Subcutaneous abdominal adipose tissue (tissue), 5 donors: ENCODE data around the gene TAPT1.

Experiments used
- H3K27ac ChIP-seq: one replicate; pipeline ENCODE4 v1.7.0; 2013; ENCODE audit warnings: low read depth, mild to moderate bottlenecking, inconsistent platforms, low read length, moderate library complexity
- H3K27me3 ChIP-seq, 5 donors: one replicate each; pipeline ENCODE4 v1.7.0; 2013; ENCODE audit warnings: low read length in 5 of 5, inconsistent platforms in 1 of 5; ENCODE audit not compliant: control insufficient read depth in 5 of 5, insufficient read depth in 4 of 5
- H3K36me3 ChIP-seq, 5 donors: one replicate each; pipeline ENCODE4 v1.7.0; 2013; ENCODE audit warnings: low read length in 5 of 5; ENCODE audit not compliant: control insufficient read depth in 5 of 5, insufficient read depth in 5 of 5
- H3K4me1 ChIP-seq, 5 donors: one replicate each; pipeline ENCODE4 v1.7.0; 2013; ENCODE audit warnings: low read length in 5 of 5, mild to moderate bottlenecking in 3 of 5, moderate library complexity in 1 of 5; ENCODE audit not compliant: control insufficient read depth in 5 of 5, insufficient read depth in 5 of 5
- H3K4me3 ChIP-seq, 5 donors: one replicate each; pipeline ENCODE4 v1.7.0; 2013; ENCODE audit warnings: low read length in 5 of 5, low read depth in 1 of 5
- H3K9ac ChIP-seq, 5 donors: one replicate each; pipeline ENCODE4 v1.7.0; 2013; ENCODE audit warnings: low read length in 5 of 5, mild to moderate bottlenecking in 4 of 5, moderate library complexity in 3 of 5
- H3K9me3 ChIP-seq, 5 donors: one replicate each; pipeline ENCODE4 v1.7.0; 2013; ENCODE audit warnings: low read length in 5 of 5; ENCODE audit not compliant: control insufficient read depth in 5 of 5
- donor health status: healthy.
- donor health status: healthy.
- donor health status: healthy.
- donor health status: healthy.
- donor health status: healthy.

The TAPT1 gene

DNA sequence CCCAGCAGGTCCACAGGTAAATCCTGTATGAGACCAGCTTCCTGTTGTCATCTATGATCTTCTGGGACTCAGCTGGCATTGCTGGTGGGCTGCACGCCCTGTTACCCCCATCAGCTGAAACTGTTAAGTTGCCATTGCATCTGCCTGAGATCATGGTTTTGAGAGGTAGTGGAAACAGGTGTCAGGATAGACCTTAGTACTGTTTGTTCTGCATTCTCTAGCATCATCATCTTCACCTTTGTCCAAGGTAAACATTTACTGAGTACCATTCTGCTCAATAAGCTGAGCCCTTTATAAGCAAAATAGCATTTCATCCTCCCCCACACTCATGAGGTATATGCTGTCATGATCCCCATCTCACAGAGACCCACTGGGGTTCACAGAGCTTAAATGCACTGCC is 99.6 kb downstream of the TAPT1 start:
- Histone ChIP-seq H3K9ac (no peak overlapping the region), H3K36me3 (no peaks in the 10 kb centered on the region), H3K4me3 (no peak overlapping the region), H3K27me3 (no peaks in the 10 kb centered on the region), H3K4me1 (peaks cover 0 to 12% (median 0%) of the 10 kb centered on the region in 5 donors), H3K27ac (no peak overlapping the region), H3K9me3 (no peaks in the 10 kb centered on the region)

DNA sequence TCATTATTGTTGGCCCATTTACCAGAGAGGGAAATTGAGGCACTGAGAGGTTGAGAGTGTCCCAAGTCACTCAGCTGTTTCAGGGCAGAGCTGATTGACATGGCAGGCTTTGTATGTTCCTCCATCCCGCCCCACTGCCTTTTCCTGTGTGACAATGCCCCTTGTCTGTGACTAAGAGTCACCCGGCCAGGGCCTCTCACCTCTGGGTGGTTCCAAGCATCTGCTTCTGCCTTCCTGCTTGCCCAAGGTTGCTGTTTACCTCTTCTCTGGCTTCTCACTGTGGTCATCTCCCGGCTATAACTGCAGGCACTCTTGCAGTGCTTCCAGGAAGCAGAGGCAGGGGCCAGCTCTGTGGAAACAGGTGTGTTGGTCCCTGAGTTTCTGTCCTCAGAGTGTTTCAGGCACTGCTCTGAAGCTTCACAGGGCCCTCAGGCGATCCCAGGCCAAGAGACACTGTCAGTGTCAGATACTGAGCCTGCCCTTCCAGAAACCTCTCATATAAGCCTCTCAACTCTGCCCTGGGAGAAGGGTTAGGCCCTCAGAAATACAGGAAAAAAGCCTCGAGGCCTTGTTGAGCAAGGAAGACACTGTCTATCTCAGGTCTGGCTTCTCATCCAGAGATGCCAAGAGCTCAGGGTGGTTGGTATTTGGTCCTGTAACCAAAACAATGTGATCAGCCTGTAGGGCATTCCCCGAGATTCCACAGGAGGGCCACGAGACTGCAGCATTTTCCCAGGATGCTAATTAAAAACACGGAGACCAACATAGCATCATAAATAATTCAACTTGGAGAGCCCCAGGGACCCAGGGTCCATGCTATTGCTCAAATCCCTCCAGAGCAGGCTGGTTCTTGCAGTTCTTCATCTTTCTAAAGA is 100.5 kb downstream of the TAPT1 start:
- H3K9ac ChIP-seq: no peak overlapping the region
- H3K4me3 ChIP-seq: no peak overlapping the region
- no peak overlapping the region for H3K27ac ChIP-seq
- no peaks in the 10 kb centered on the region for H3K27me3 ChIP-seq
- peaks cover 0 to 12% (median 0%) of the 10 kb centered on the region in 5 donors for H3K4me1 ChIP-seq
- no peaks in the 10 kb centered on the region for H3K36me3 ChIP-seq
- no peaks in the 10 kb centered on the region for H3K9me3 ChIP-seq

DNA sequence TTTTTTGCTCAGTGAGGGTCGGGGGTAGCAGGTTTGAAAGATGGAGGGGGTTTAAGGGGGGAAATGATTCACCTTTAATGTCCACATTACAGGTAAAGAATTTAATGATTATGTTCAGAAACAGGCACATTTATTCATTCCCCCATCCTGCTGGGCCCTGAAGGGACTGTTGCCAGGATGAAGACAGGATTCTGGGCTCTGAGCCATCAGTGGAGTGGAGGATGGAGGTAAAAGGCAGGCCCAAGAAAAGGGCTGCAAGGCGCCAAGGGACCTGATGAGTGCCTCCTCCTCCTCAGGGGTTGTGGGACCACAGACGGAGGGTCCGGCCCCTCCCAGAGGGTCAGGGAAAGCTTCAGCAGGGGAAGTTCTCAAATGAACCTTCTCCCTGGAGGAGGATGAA is 102.0 kb downstream of the TAPT1 start:
- Histone ChIP-seq H3K9me3 (no peaks in the 10 kb centered on the region), H3K27me3 (no peaks in the 10 kb centered on the region), H3K4me1 (peaks cover 0 to 12% (median 0%) of the 10 kb centered on the region in 5 donors), H3K27ac (no peak overlapping the region), H3K4me3 (no peak overlapping the region), H3K36me3 (no peaks in the 10 kb centered on the region), H3K9ac (no peak overlapping the region)

DNA sequence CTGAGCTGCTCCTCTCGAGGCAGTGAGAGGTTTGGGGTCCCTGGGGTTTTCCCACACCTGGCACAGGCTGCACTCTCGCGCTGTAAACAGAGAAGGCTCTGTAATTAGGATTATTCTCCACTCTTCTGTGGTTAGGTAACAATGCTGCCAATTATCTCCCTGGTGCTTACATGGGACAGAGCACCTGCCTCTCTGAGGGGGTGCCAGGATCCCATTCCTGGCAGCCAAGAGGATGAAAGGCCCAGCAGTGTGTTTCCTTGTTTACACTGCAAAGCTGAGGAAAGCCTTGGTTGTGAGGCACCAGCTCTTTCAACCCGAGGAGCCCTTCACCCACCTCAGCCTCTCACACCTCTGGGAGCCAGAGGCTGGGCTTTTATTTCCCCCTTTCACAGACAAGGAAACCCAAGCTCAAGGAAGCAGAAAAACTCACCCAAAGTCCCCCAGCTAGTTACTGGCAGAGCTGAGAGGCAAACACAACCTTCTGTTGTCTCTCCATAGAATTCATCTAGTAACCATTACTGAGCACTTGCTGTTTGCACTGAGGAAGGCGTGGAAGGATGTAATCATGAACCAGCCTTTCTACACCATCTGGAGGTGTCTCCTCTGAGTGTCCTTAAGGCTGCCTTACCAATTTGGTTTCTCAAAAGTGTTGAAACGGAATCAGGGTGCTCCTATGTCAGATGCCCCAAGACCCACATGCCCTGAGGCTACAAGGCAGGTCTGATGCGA is 102.8 kb downstream of the TAPT1 start:
- no peaks in the 10 kb centered on the region for H3K9me3 ChIP-seq
- H3K36me3 ChIP-seq: no peaks in the 10 kb centered on the region
- H3K4me3 ChIP-seq: no peak overlapping the region
- no peak overlapping the region for H3K27ac ChIP-seq
- H3K27me3 ChIP-seq: no peaks in the 10 kb centered on the region
- no peak overlapping the region for H3K9ac ChIP-seq
- peaks cover 0 to 12% (median 0%) of the 10 kb centered on the region in 5 donors for H3K4me1 ChIP-seq

DNA sequence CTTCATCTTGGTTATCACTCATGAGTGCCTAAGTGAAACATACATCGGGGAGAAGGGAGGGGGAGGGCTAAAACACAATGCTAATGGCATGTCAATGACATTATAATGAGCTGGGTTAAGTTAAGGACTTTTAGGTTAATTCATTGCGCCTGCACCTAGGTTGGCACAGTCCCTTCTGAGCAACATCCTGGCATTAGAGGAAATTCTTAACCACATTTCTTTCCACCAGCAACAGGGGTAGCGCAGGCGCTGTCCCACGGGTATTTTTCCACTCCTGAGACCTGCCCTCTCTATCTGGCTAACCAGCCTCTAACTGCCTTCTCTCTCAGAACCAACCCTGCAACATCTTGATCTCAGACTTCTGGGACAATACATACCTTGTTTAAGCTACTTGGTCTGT is 103.5 kb downstream of the TAPT1 start:
- Histone ChIP-seq H3K9ac (no peak overlapping the region), H3K27ac (no peak overlapping the region), H3K36me3 (no peaks in the 10 kb centered on the region), H3K4me3 (no peak overlapping the region), H3K27me3 (no peaks in the 10 kb centered on the region), H3K4me1 (peaks cover 0 to 12% (median 0%) of the 10 kb centered on the region in 5 donors), H3K9me3 (no peaks in the 10 kb centered on the region)

DNA sequence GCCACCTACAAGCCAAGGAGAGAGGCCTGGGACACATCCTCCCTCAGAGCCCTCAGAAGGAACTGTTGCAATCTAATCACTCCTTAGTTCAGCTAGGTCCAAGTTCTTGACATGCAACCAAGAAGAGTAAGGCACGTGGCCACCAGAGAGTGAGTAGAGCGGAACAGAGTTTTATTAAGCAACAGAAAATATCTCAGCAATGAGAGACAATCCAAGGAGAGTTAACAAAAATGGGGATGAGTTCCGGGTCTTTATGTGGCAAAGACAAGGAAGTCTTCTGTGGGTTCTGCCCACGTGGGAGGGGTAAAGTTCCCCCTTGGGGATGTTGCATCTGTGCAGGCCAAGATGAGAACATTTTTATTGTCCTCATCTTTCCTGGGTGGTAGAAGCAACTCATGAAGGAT is 104.0 kb downstream of the TAPT1 start:
- H3K9me3 ChIP-seq: no peaks in the 10 kb centered on the region
- peaks cover 0 to 12% (median 0%) of the 10 kb centered on the region in 5 donors for H3K4me1 ChIP-seq
- H3K36me3 ChIP-seq: no peaks in the 10 kb centered on the region
- no peaks in the 10 kb centered on the region for H3K27me3 ChIP-seq
- H3K9ac ChIP-seq: no peak overlapping the region
- no peak overlapping the region for H3K4me3 ChIP-seq
- no peak overlapping the region for H3K27ac ChIP-seq

DNA sequence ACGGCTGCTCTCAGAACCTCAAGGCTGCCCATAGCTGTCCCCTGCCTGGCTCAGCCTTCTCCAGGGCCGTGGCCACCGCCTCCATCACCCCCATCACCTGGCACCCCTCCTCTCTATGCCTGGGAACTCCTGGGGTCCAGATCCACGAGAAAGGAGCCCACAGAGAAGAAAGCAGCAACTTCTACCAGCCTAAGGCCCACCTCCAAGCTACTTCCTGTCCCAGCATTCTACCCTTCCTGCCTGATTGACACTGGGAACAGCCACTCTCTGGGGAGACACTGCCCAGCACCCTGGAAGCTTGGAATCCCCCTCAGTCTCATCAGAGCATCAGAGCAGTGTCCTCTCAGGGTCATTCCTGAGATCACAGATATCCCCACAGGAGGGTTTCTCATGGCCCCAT is 105.6 kb downstream of the TAPT1 start:
- Histone ChIP-seq H3K27me3 (no peaks in the 10 kb centered on the region), H3K4me1 (peaks cover 0 to 12% (median 0%) of the 10 kb centered on the region in 5 donors), H3K9me3 (no peaks in the 10 kb centered on the region), H3K9ac (no peak overlapping the region), H3K27ac (no peak overlapping the region), H3K4me3 (no peak overlapping the region), H3K36me3 (no peaks in the 10 kb centered on the region)

DNA sequence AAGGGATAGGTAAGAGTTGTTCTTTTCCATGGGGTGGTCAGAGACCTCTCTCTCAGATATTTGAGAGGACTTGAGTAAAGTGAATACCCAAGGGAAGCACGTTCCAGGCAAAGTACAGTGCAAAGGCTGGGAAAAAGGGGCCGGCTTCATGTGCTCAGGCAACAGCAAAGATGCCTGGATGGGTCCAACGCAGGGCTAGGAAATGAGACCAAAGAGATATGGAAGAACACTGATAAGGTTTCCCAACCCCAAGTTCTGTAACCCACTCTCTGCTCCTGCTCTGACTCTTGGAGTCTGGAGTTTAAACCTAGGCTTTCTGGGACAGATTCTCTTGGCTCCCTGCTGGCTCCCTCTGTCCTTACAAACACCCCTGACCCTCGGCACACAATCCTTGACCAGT is 106.3 kb downstream of the TAPT1 start:
- Histone ChIP-seq H3K27ac (no peak overlapping the region), H3K9ac (no peak overlapping the region), H3K27me3 (no peaks in the 10 kb centered on the region), H3K9me3 (no peaks in the 10 kb centered on the region), H3K36me3 (no peaks in the 10 kb centered on the region), H3K4me1 (peaks cover 0 to 12% (median 0%) of the 10 kb centered on the region in 5 donors), H3K4me3 (no peak overlapping the region)

DNA sequence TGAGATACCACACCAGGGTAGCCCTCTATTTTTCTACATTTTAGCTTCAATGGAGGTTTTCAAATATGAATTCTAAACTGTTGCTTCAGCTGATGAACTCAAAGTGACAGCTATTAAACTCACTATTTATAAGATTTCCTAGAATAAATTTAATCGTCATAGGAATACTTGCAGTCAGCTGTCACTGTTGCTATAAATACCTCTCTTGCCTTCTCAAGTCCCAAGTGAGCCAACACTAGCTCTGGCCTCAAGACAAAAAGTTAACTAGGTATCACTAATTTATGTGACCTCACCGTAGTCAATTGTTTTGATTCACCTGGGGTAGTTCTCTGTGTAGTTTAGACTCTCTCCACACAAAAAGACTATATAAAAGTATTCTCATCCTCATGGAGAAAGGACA is 108.2 kb downstream of the TAPT1 start:
- H3K4me1 ChIP-seq: peaks cover 0 to 12% (median 0%) of the 10 kb centered on the region in 5 donors
- no peak overlapping the region for H3K27ac ChIP-seq
- H3K9me3 ChIP-seq: no peaks in the 10 kb centered on the region
- no peak overlapping the region for H3K9ac ChIP-seq
- H3K4me3 ChIP-seq: no peak overlapping the region
- no peaks in the 10 kb centered on the region for H3K36me3 ChIP-seq
- H3K27me3 ChIP-seq: no peaks in the 10 kb centered on the region

DNA sequence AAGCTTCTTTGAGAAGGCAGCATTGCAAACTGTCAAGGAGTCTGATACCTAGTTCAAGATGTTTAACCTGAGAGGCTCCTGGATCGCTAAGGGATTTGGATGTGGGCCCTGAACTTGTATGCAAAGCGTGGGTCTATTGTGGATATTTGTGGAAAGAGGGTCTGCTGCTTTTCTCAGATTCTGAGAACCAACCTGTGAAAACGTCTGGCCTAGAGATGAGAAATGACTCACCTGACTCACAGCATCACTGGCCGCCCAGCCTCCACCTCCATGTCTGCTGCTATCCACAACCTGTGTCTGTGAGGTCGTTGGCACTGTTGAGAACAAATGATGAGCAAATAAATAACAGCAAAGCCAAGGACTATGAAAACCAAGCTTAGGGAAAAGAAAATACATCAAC is 109.1 kb downstream of the TAPT1 start:
- Histone ChIP-seq H3K4me3 (no peak overlapping the region), H3K36me3 (no peaks in the 10 kb centered on the region), H3K9me3 (no peaks in the 10 kb centered on the region), H3K9ac (no peak overlapping the region), H3K27me3 (no peaks in the 10 kb centered on the region), H3K27ac (no peak overlapping the region), H3K4me1 (peaks cover 0 to 4% (median 0%) of the 10 kb centered on the region in 5 donors)
